Esophagus squamous epithelium (tissue), 4 donors: Measurements from ENCODE around the gene PANX2.

Experiments used
- CTCF ChIP-seq, 6 experiments: fragments of 450-650 bp in 4 of 6; fragments of 200-600 bp in 2 of 6; sonication (generic) in 2 of 6; IDR thresholded peaks; one replicate each; pipeline ENCODE4 v1.5.1; 2016 to 2019; ENCODE audit warnings: antibody characterized with exemption in 6 of 6, mild to moderate bottlenecking in 4 of 6, moderate library complexity in 4 of 6
- POLR2A ChIP-seq, 4 donors: fragments of 450-650 bp; IDR thresholded peaks; one replicate each; pipeline ENCODE4 v1.6.1; 2017; ENCODE audit warnings: antibody characterized with exemption in 4 of 4, mild to moderate bottlenecking in 4 of 4, moderate library complexity in 3 of 4

- no peak for TF ChIP-seq CTCF (IDR thresholded peaks at IDR 0.05)
- TF ChIP-seq POLR2A (IDR thresholded peaks at IDR 0.05) = no peak
Observed at GRCh38 chr22:50217543-50218152, 47.1 kb downstream of the PANX2 start.
